SK-N-SH (cell line): ENCODE results near the gene ARHGAP26. TPM values are rescaled to one million over a fixed set of nuclear protein-coding genes. Genes with fewer than 3 reads are reported as not detected.

Source experiments
- CTCF ChIA-PET: fragments of 300-600, 350-600 bp; formaldehyde crosslinking; extraction: SDS; loops from one replicate; lab custom pipeline; 2021; lab: Yijun Ruan, JAX
- POLR2A ChIA-PET: fragments of 350-600 bp; sonication (Branson Sonifier 250); formaldehyde crosslinking; extraction: SDS; loops from one replicate; lab custom pipeline; 2020; ENCODE audit warnings: antibody characterized with exemption, inconsistent platforms; lab: Yijun Ruan, JAX
- DNase-seq: peaks from one replicate; pipeline ENCODE4 v3.0.0; 2012
- H2AFZ ChIP-seq: fragments of 200-600 bp; sonication (generic); 2 replicates; pipeline ENCODE4 v1.8.1; 2016; ENCODE audit warnings: antibody characterized with exemption, mild to moderate bottlenecking, low read depth
- H3F3A ChIP-seq: fragments of 200-600 bp; sonication (generic); replicated peaks from 2 replicates; pipeline ENCODE3; 2016; ENCODE audit warnings: antibody characterized with exemption, mild to moderate bottlenecking; ENCODE audit not compliant: insufficient read depth
- H3K27ac ChIP-seq, 2 experiments: fragments of 200-500 bp in 1 of 2; fragments of 200-600 bp in 1 of 2; sonication (Bioruptor generic) in 1 of 2; sonication (generic), shearing (Covaris generic) in 1 of 2; 2 replicates each; pipeline versions ENCODE4 v1.5.1 to v1.6.1; 2014 to 2016; ENCODE audit warnings: low read depth in 2 of 2, inconsistent platforms in 1 of 2, low read length in 1 of 2, mild to moderate bottlenecking in 1 of 2, mixed read lengths in 1 of 2
- H3K27me3 ChIP-seq: fragments of 200-600 bp; sonication (generic), shearing (Covaris generic); 2 replicates; pipeline ENCODE4 v1.6.1; 2016; ENCODE audit warnings: mixed run types; ENCODE audit not compliant: insufficient read depth
- H3K36me3 ChIP-seq, 2 experiments: fragments of 200-500 bp in 1 of 2; fragments of 200-600 bp in 1 of 2; sonication (Bioruptor generic) in 1 of 2; sonication (generic) in 1 of 2; replicated peaks in 1 of 2; 2 replicates each; pipeline versions ENCODE3 to v1.5.1; 2014 to 2016; ENCODE audit warnings: low read length in 1 of 2, mild to moderate bottlenecking in 1 of 2; ENCODE audit not compliant: insufficient read depth in 2 of 2, control insufficient read depth in 1 of 2
- H3K4me1 ChIP-seq, 2 experiments: fragments of 200-500 bp in 1 of 2; fragments of 200-600 bp in 1 of 2; sonication (Bioruptor generic) in 1 of 2; sonication (generic), shearing (Covaris generic) in 1 of 2; 2 replicates each; pipeline versions ENCODE4 v1.5.1 to v1.6.1; 2014 to 2016; ENCODE audit warnings: low read depth in 1 of 2, low read length in 1 of 2, mixed run types in 1 of 2; ENCODE audit not compliant: insufficient read depth in 2 of 2, control insufficient read depth in 1 of 2
- H3K4me2 ChIP-seq: fragments of 200-600 bp; sonication (generic), shearing (Covaris generic); 2 replicates; pipeline ENCODE4 v1.6.1; 2017; ENCODE audit warnings: mixed run types
- H3K4me3 ChIP-seq, 2 experiments: fragments of 200-500 bp in 1 of 2; fragments of 200-600 bp in 1 of 2; sonication (Bioruptor generic) in 1 of 2; sonication (generic), shearing (Covaris generic) in 1 of 2; 2 replicates each; pipeline versions ENCODE4 v1.5.1 to v1.8.1; 2014 to 2016; ENCODE audit warnings: low read depth in 2 of 2, inconsistent platforms in 1 of 2, low read length in 1 of 2, mild to moderate bottlenecking in 1 of 2, mixed read lengths in 1 of 2, moderate library complexity in 1 of 2
- H3K79me2 ChIP-seq: fragments of 200-600 bp; sonication (generic); 2 replicates; pipeline ENCODE4 v1.8.1; 2017; ENCODE audit warnings: mild to moderate bottlenecking; ENCODE audit not compliant: insufficient read depth
- H3K9ac ChIP-seq: fragments of 200-600 bp; sonication (generic); 2 replicates; pipeline ENCODE4 v1.6.1; 2017; ENCODE audit warnings: mixed run types
- H3K9me2 ChIP-seq: fragments of 200-600 bp; sonication (generic); 2 replicates; pipeline ENCODE4 v1.6.1; 2017; ENCODE audit warnings: mixed run types
- H3K9me3 ChIP-seq: fragments of 200-600 bp; sonication (generic); 2 replicates; pipeline ENCODE4 v1.6.1; 2017; ENCODE audit warnings: mixed run types, mild to moderate bottlenecking, moderate library complexity
- H4K20me1 ChIP-seq: fragments of 200-600 bp; sonication (generic); 2 replicates; pipeline ENCODE4 v1.6.1; 2017; ENCODE audit warnings: mild to moderate bottlenecking, mixed run types; ENCODE audit not compliant: insufficient read depth
- CHD2 ChIP-seq: fragments of 150-350 bp; IDR thresholded peaks from 2 replicates; pipeline ENCODE4 v1.6.1; 2018; ENCODE audit warnings: low read length; ENCODE audit not compliant: partially characterized antibody
- ELF1 ChIP-seq: IDR thresholded peaks from 2 replicates; pipeline ENCODE4 v1.4.0; 2012
- EP300 ChIP-seq, 2 experiments: IDR thresholded peaks; 2 replicates each; pipeline versions ENCODE4 v1.4.0 to v1.6.1; 2012; ENCODE audit warnings: borderline replicate concordance in 1 of 2, low read depth in 1 of 2, low read length in 1 of 2
- EZH2phosphoT487 ChIP-seq: fragments of 200-600 bp; sonication (generic); IDR thresholded peaks from 2 replicates; pipeline ENCODE4 v1.6.1; 2017; ENCODE audit warnings: low read depth, mixed run types, mild to moderate bottlenecking, antibody characterized with exemption, moderate library complexity, borderline replicate concordance
- FOXJ3 ChIP-seq: sonication (generic); formaldehyde crosslinking; IDR thresholded peaks from 2 replicates; pipeline ENCODE4 v1.5.1; 2020; ENCODE audit warnings: mild to moderate bottlenecking, missing genetic modification reagents
- FOXM1 ChIP-seq: IDR thresholded peaks from 2 replicates; pipeline ENCODE4 v1.4.0; 2012; ENCODE audit warnings: low read depth, mild to moderate bottlenecking
- IRF3 ChIP-seq: fragments of 150-350 bp; IDR thresholded peaks from 2 replicates; pipeline ENCODE4 v1.6.1; 2016; ENCODE audit warnings: mild to moderate bottlenecking, low read depth, low read length
- JUND ChIP-seq: IDR thresholded peaks from 2 replicates; pipeline ENCODE4 v1.4.0; 2012
- NRF1 ChIP-seq: IDR thresholded peaks from 2 replicates; pipeline ENCODE4 v1.6.1; 2012; ENCODE audit warnings: low read depth, mild to moderate bottlenecking, low read length
- RAD21 ChIP-seq: IDR thresholded peaks from 2 replicates; pipeline ENCODE4 v1.6.1; 2012; ENCODE audit warnings: mild to moderate bottlenecking, low read length
- RCOR1 ChIP-seq: fragments of 150-350 bp; IDR thresholded peaks from 2 replicates; pipeline ENCODE4 v1.6.1; 2017; ENCODE audit warnings: antibody characterized with exemption, low read length
- REST ChIP-seq: IDR thresholded peaks from 2 replicates; pipeline ENCODE4 v1.6.1; 2012; ENCODE audit warnings: mild to moderate bottlenecking, low read depth, low read length, moderate library complexity
- RFX5 ChIP-seq: IDR thresholded peaks from 2 replicates; pipeline ENCODE4 v1.6.1; 2012; ENCODE audit warnings: mild to moderate bottlenecking, improper control_type of control experiment, low read length
- SIN3A ChIP-seq: IDR thresholded peaks from 2 replicates; pipeline ENCODE4 v1.6.1; 2012; ENCODE audit warnings: low read depth, mild to moderate bottlenecking, low read length, moderate library complexity, borderline replicate concordance
- TCF12 ChIP-seq: IDR thresholded peaks from 2 replicates; pipeline ENCODE4 v1.4.0; 2012
- TEAD4 ChIP-seq: IDR thresholded peaks from 2 replicates; pipeline ENCODE4 v1.4.0; 2012; ENCODE audit warnings: mild to moderate bottlenecking, borderline replicate concordance; ENCODE audit not compliant: insufficient read depth
- USF1 ChIP-seq: IDR thresholded peaks from 2 replicates; pipeline ENCODE4 v1.4.0; 2012; ENCODE audit warnings: low read depth, borderline replicate concordance
- WGBS: methylation state at CpG from one replicate; pipeline ENCODE4 v1.1.6; 2017; ENCODE audit warnings: low lambda C conversion rate; 5-methylcytosine and 5-hydroxymethylcytosine counted together
- polyA plus RNA-seq, 3 experiments: library from polyadenylated mRNA; depleted of rRNA; stranded (reverse); fragments of >200 nt; gene quantifications; 2 replicates each; pipeline ENCODE4 v1.2.3, GENCODE V29; 2012

Gene ARHGAP26
- polyA plus RNA-seq, 1 of the 3 experiments (the other 2 are of a cell fraction): 6.1 TPM

GRCh38 chr5:143198332-143198731 is 428.2 kb downstream of the ARHGAP26 start:
- DNase-seq: no peak
- H3K9me2 ChIP-seq: no peaks in the 10 kb centered on the region
- POLR2A ChIA-PET: no interaction called here

GRCh38 chr5:143199161-143199560 is 429.0 kb downstream of the ARHGAP26 start:
- no peaks in the 10 kb centered on the region for H3K9me2 ChIP-seq
- no peaks in the 10 kb centered on the region for H3F3A ChIP-seq
- H3K79me2 ChIP-seq: no peaks in the 10 kb centered on the region
- H3K27me3 ChIP-seq: no peaks in the 10 kb centered on the region
- H2AFZ ChIP-seq: no peak overlapping the region
- no peaks in the 10 kb centered on the region; the same call in 1 of the 2 replicates for H3K9me3 ChIP-seq
- ChIA-PET CTCF (no interaction called here), POLR2A (no interaction called here)
- WGBS: 96% methylated on average over 1 of the region's 1 CpG
- TF ChIP-seq IRF3 (no peak), TCF12 (no peak), RCOR1 (no peak), SIN3A (no peak), FOXJ3 (CRISPR knock-in tag) (no peak)
- H4K20me1 ChIP-seq: no peaks in the 10 kb centered on the region
- peaks cover 0 to 7% of the 10 kb centered on the region in 2 experiments for H3K36me3 ChIP-seq
- H3K9ac ChIP-seq: no peak overlapping the region
- H3K4me3 ChIP-seq: no peak overlapping the region
- DNase-seq: no peak
- H3K27ac ChIP-seq: no peak overlapping the region
- H3K4me2 ChIP-seq: no peak overlapping the region
- no peaks in the 10 kb centered on the region; a peak in 1 of 4 replicates for H3K4me1 ChIP-seq

More at GRCh38 chr5:143198332-143198731, 428.2 kb downstream of the ARHGAP26 start:
- no peak overlapping the region for H3K4me2 ChIP-seq
- no peak overlapping the region for H3K4me3 ChIP-seq
- H3K4me1 ChIP-seq: no peaks in the 10 kb centered on the region; a peak in 1 of 4 replicates
- no peaks in the 10 kb centered on the region for H3K27me3 ChIP-seq
- 91% methylated on average over 4 of the region's 4 CpGs for WGBS
- H3F3A ChIP-seq: no peaks in the 10 kb centered on the region
- no peaks in the 10 kb centered on the region for H3K79me2 ChIP-seq
- H3K9me3 ChIP-seq: no peaks in the 10 kb centered on the region; the same call in 1 of the 2 replicates
- TF ChIP-seq EP300 (IDR thresholded peaks at IDR 0.05; ENCODE audit: borderline replicate concordance in 1 of 2, low read depth in 1 of 2, low read length in 1 of 2): no peak
- peak; percentile 57 for TF ChIP-seq TCF12
- no peak for TF ChIP-seq USF1
- no peak for TF ChIP-seq RAD21
- no peak overlapping the region for H2AFZ ChIP-seq
- H3K36me3 ChIP-seq: peaks cover 0 to 7% of the 10 kb centered on the region in 2 experiments
- CTCF ChIA-PET: no interaction called here
- H3K9ac ChIP-seq: no peak overlapping the region
- no peak overlapping the region for H3K27ac ChIP-seq
- no peaks in the 10 kb centered on the region for H4K20me1 ChIP-seq

- Histone ChIP-seq H3K36me3 (peaks cover 0 to 7% of the 10 kb centered on the region in 2 experiments), H2AFZ (no peak overlapping the region), H3K9me3 (no peaks in the 10 kb centered on the region; the same call in 1 of the 2 replicates), H3F3A (peaks cover 2% of the 10 kb centered on the region), H3K9me2 (no peaks in the 10 kb centered on the region), H3K79me2 (no peaks in the 10 kb centered on the region), H3K27me3 (no peaks in the 10 kb centered on the region), H3K9ac (no peak overlapping the region), H3K27ac (no peak overlapping the region), H3K4me1 (peaks cover 0 to 3% of the 10 kb centered on the region in 2 experiments; a peak in 3 of 4 replicates), H3K4me3 (no peak overlapping the region), H3K4me2 (no peak overlapping the region), H4K20me1 (no peaks in the 10 kb centered on the region)
- DNase-seq: no peak
- WGBS: 86% methylated on average over 2 of the region's 2 CpGs
- ChIA-PET CTCF (no interaction called here), POLR2A (no interaction called here)
- no peak for TF ChIP-seq EZH2phosphoT487
- no peak for TF ChIP-seq CHD2
- TF ChIP-seq REST: no peak
- TF ChIP-seq ELF1: no peak
- TF ChIP-seq RFX5: no peak
- no peak for TF ChIP-seq FOXM1
- TF ChIP-seq TEAD4: no peak
- TF ChIP-seq JUND: no peak
- no peak for TF ChIP-seq RCOR1
- no peak for TF ChIP-seq NRF1
- TF ChIP-seq RAD21: no peak
These were observed 429.7 kb downstream of the ARHGAP26 start for GRCh38 chr5:143199843-143200242.
